ENCODE measurements around the gene KATNA1. TPM values are rescaled to one million over a fixed set of nuclear protein-coding genes. Genes with fewer than 3 reads are reported as not detected.

KATNA1 gene
- total and polyA plus RNA-seq, 9 of the 15 experiments (the other 6 are each of a cell fraction or from before 2014, with no cell fraction given), result 22.5 to 76.9 (median 45.0) TPM

GRCh38 chr6:149566410-149567193 is 81.9 kb downstream of the KATNA1 start (continued):
- TF ChIP-seq ZNF318 (IDR thresholded peaks at IDR 0.05; ENCODE audit: borderline replicate concordance in 1 of 2, low read depth in 1 of 2) (no peak), ZNF764 (CRISPR knock-in tag; IDR thresholded peaks at IDR 0.05; ENCODE audit: low read depth) (0 out of 2 replicates have a peak, but pooled peaks have one; percentile 16), EP400 (IDR thresholded peaks at IDR 0.05) (peak; percentile 44; the same call in 1 of the 2 replicates), ZNF121 (CRISPR knock-in tag; conservative IDR thresholded peaks at IDR 0.05) (0 out of 2 replicates have a peak, but pooled peaks have one; percentile 43), E2F1 (CRISPR knock-in tag; IDR thresholded peaks at IDR 0.05) (peak; percentile 78), CBFB (CRISPR knock-in tag; IDR thresholded peaks at IDR 0.05) (peak; percentile 91), GMEB1 (CRISPR knock-in tag; IDR thresholded peaks at IDR 0.05) (no peak), KAT2B (IDR thresholded peaks at IDR 0.05; ENCODE audit: low read depth, low read length) (no peak), SLC30A9 (CRISPR knock-in tag; IDR thresholded peaks at IDR 0.05) (no peak), IFI16 (CRISPR knock-in tag; IDR thresholded peaks at IDR 0.05) (no peak), MAX (CRISPR knock-in tag; IDR thresholded peaks at IDR 0.05) (peak; percentile 79), PHB2 (IDR thresholded peaks at IDR 0.05; ENCODE audit: low read depth) (no peak), SNRNP70 (optimal IDR thresholded peaks at IDR 0.05; ENCODE audit: low read depth, low read length) (no peak)
